ENCODE measurements around the gene SIGLEC5. TPM values are rescaled to one million over a fixed set of nuclear protein-coding genes. Genes with fewer than 3 reads are reported as not detected.

SIGLEC5 gene
- total RNA-seq, 2 experiments from 2014 or later: not detected

GRCh38 chr19:51641648-51642047 lies 11.4 kb upstream of the SIGLEC5 start:
- no peak overlapping the region for H3K4me3 Mint-ChIP-seq
- no peaks in the 10 kb centered on the region for H3K36me3 Mint-ChIP-seq
- H3K9me3 Mint-ChIP-seq: peaks cover 4% of the 10 kb centered on the region
- H3K27me3 Mint-ChIP-seq: peaks cover 66% of the 10 kb centered on the region
- no peak overlapping the region for H3K27ac Mint-ChIP-seq
- DNase-seq: no peak
- no peaks in the 10 kb centered on the region for H3K4me1 Mint-ChIP-seq

- peaks cover 69% of the 10 kb centered on the region for H3K27me3 Mint-ChIP-seq
- no peaks in the 10 kb centered on the region for H3K4me1 Mint-ChIP-seq
- no peaks in the 10 kb centered on the region for H3K36me3 Mint-ChIP-seq
- no peak overlapping the region for H3K4me3 Mint-ChIP-seq
- H3K9me3 Mint-ChIP-seq: peaks cover 4% of the 10 kb centered on the region
- DNase-seq: no peak
- H3K27ac Mint-ChIP-seq: no peak overlapping the region
Observed at GRCh38 chr19:51640386-51640785, 10.2 kb upstream of the SIGLEC5 start.

- H3K9me3 Mint-ChIP-seq: peaks cover 4% of the 10 kb centered on the region
- no peaks in the 10 kb centered on the region for H3K4me1 Mint-ChIP-seq
- H3K4me3 Mint-ChIP-seq: no peak overlapping the region
- no peak for DNase-seq
- H3K27me3 Mint-ChIP-seq: peaks cover 64% of the 10 kb centered on the region
- H3K27ac Mint-ChIP-seq: no peak overlapping the region
- H3K36me3 Mint-ChIP-seq: no peaks in the 10 kb centered on the region
Observed at GRCh38 chr19:51639916-51640315, 9.7 kb upstream of the SIGLEC5 start.

- Mint-ChIP-seq H3K27ac (no peak overlapping the region), H3K4me1 (no peaks in the 10 kb centered on the region), H3K36me3 (no peaks in the 10 kb centered on the region), H3K4me3 (no peak overlapping the region), H3K27me3 (peaks cover 52% of the 10 kb centered on the region), H3K9me3 (peaks cover 4% of the 10 kb centered on the region)
- DNase-seq: no peak
Observed at GRCh38 chr19:51637362-51637978, 7.3 kb upstream of the SIGLEC5 start.

GRCh38 chr19:51632126-51632525 lies 1.9 kb upstream of the SIGLEC5 start:
- peaks cover 1% of the 10 kb centered on the region for H3K9me3 Mint-ChIP-seq
- H3K27ac Mint-ChIP-seq: no peak overlapping the region
- H3K27me3 Mint-ChIP-seq: peaks cover 37% of the 10 kb centered on the region
- H3K4me3 Mint-ChIP-seq: no peak overlapping the region
- no peaks in the 10 kb centered on the region for H3K36me3 Mint-ChIP-seq
- no peak for DNase-seq
- H3K4me1 Mint-ChIP-seq: no peaks in the 10 kb centered on the region

- no peak for DNase-seq
- H3K4me1 Mint-ChIP-seq: no peaks in the 10 kb centered on the region
- peaks cover 34% of the 10 kb centered on the region for H3K27me3 Mint-ChIP-seq
- H3K36me3 Mint-ChIP-seq: no peaks in the 10 kb centered on the region
- no peak overlapping the region for H3K4me3 Mint-ChIP-seq
- no peaks in the 10 kb centered on the region for H3K9me3 Mint-ChIP-seq
- H3K27ac Mint-ChIP-seq: no peak overlapping the region
Observed at GRCh38 chr19:51628153-51628939, 1.9 kb downstream of the SIGLEC5 start.

- Mint-ChIP-seq H3K27ac (no peak overlapping the region), H3K4me1 (no peaks in the 10 kb centered on the region), H3K27me3 (peaks cover 36% of the 10 kb centered on the region), H3K4me3 (no peak overlapping the region), H3K9me3 (peaks cover 3% of the 10 kb centered on the region), H3K36me3 (no peaks in the 10 kb centered on the region)
- DNase-seq: no peak
Observed at GRCh38 chr19:51627491-51628138, 2.6 kb downstream of the SIGLEC5 start.

GRCh38 chr19:51626675-51627074 lies 3.5 kb downstream of the SIGLEC5 start:
- no peaks in the 10 kb centered on the region for H3K4me1 Mint-ChIP-seq
- peaks cover 6% of the 10 kb centered on the region for H3K9me3 Mint-ChIP-seq
- peaks cover 27% of the 10 kb centered on the region for H3K27me3 Mint-ChIP-seq
- H3K36me3 Mint-ChIP-seq: no peaks in the 10 kb centered on the region
- H3K4me3 Mint-ChIP-seq: no peak overlapping the region
- no peak for DNase-seq
- H3K27ac Mint-ChIP-seq: no peak overlapping the region

- H3K4me1 Mint-ChIP-seq: no peaks in the 10 kb centered on the region
- peaks cover 6% of the 10 kb centered on the region for H3K9me3 Mint-ChIP-seq
- no peak for DNase-seq
- H3K36me3 Mint-ChIP-seq: no peaks in the 10 kb centered on the region
- peaks cover 11% of the 10 kb centered on the region for H3K27me3 Mint-ChIP-seq
- no peak overlapping the region for H3K4me3 Mint-ChIP-seq
- no peak overlapping the region for H3K27ac Mint-ChIP-seq
Observed at GRCh38 chr19:51621178-51621577, 9.0 kb downstream of the SIGLEC5 start.

GRCh38 chr19:51615991-51616390 lies 14.2 kb downstream of the SIGLEC5 start:
- Mint-ChIP-seq H3K9me3 (peaks cover 7% of the 10 kb centered on the region), H3K36me3 (peaks cover 4% of the 10 kb centered on the region), H3K4me1 (no peaks in the 10 kb centered on the region), H3K27me3 (peaks cover 25% of the 10 kb centered on the region), H3K27ac (no peak overlapping the region), H3K4me3 (no peak overlapping the region)
- no peak for DNase-seq

GRCh38 chr19:51614789-51615188 lies 15.4 kb downstream of the SIGLEC5 start:
- no peak overlapping the region for H3K4me3 Mint-ChIP-seq
- peaks cover 25% of the 10 kb centered on the region for H3K27me3 Mint-ChIP-seq
- H3K27ac Mint-ChIP-seq: no peak overlapping the region
- H3K36me3 Mint-ChIP-seq: peaks cover 4% of the 10 kb centered on the region
- no peaks in the 10 kb centered on the region for H3K4me1 Mint-ChIP-seq
- DNase-seq: no peak
- peaks cover 7% of the 10 kb centered on the region for H3K9me3 Mint-ChIP-seq

- peaks cover 10% of the 10 kb centered on the region for H3K4me1 Mint-ChIP-seq
- peaks cover 6% of the 10 kb centered on the region for H3K36me3 Mint-ChIP-seq
- peaks cover 22% of the 10 kb centered on the region for H3K27me3 Mint-ChIP-seq
- DNase-seq: no peak
- H3K27ac Mint-ChIP-seq: no peak overlapping the region
- peaks cover 11% of the 10 kb centered on the region for H3K9me3 Mint-ChIP-seq
- no peak overlapping the region for H3K4me3 Mint-ChIP-seq
Observed at GRCh38 chr19:51610576-51610975, 19.6 kb downstream of the SIGLEC5 start.

GRCh38 chr19:51607920-51608562 lies 22.2 kb downstream of the SIGLEC5 start:
- peak; percentile 58 for DNase-seq
- Mint-ChIP-seq H3K9me3 (peaks cover 15% of the 10 kb centered on the region), H3K27me3 (peaks cover 10% of the 10 kb centered on the region), H3K27ac (no peak overlapping the region), H3K4me3 (no peak overlapping the region), H3K36me3 (peaks cover 9% of the 10 kb centered on the region), H3K4me1 (peaks cover 10% of the 10 kb centered on the region)

GRCh38 chr19:51607077-51607476 lies 23.1 kb downstream of the SIGLEC5 start:
- peak overlapping the region; percentile 1 for H3K27ac Mint-ChIP-seq
- peaks cover 8% of the 10 kb centered on the region for H3K27me3 Mint-ChIP-seq
- peaks cover 13% of the 10 kb centered on the region for H3K4me1 Mint-ChIP-seq
- H3K9me3 Mint-ChIP-seq: peaks cover 9% of the 10 kb centered on the region
- H3K4me3 Mint-ChIP-seq: no peak overlapping the region
- peaks cover 8% of the 10 kb centered on the region for H3K36me3 Mint-ChIP-seq
- DNase-seq: peak; percentile 57

GRCh38 chr19:51602189-51602854 lies 27.9 kb downstream of the SIGLEC5 start:
- DNase-seq: no peak
- no peak overlapping the region for H3K4me3 Mint-ChIP-seq
- peaks cover 9% of the 10 kb centered on the region for H3K4me1 Mint-ChIP-seq
- peaks cover 8% of the 10 kb centered on the region for H3K36me3 Mint-ChIP-seq
- H3K27me3 Mint-ChIP-seq: peaks cover 26% of the 10 kb centered on the region
- peaks cover 6% of the 10 kb centered on the region for H3K9me3 Mint-ChIP-seq
- H3K27ac Mint-ChIP-seq: no peak overlapping the region
